GM18861 (cell line): ENCODE measurements around the gene STKLD1.

ENCODE experiments used
- ATAC-seq: cut with Tn5 transposase; IDR thresholded peaks from one replicate; pipeline ENCODE4 v1.9.1; 2021; ENCODE audit not compliant: unreplicated experiment

The STKLD1 gene

GRCh38 chr9:133405508-133406438, 29.6 kb downstream of the STKLD1 start:
- ATAC-seq = no peak

DNA sequence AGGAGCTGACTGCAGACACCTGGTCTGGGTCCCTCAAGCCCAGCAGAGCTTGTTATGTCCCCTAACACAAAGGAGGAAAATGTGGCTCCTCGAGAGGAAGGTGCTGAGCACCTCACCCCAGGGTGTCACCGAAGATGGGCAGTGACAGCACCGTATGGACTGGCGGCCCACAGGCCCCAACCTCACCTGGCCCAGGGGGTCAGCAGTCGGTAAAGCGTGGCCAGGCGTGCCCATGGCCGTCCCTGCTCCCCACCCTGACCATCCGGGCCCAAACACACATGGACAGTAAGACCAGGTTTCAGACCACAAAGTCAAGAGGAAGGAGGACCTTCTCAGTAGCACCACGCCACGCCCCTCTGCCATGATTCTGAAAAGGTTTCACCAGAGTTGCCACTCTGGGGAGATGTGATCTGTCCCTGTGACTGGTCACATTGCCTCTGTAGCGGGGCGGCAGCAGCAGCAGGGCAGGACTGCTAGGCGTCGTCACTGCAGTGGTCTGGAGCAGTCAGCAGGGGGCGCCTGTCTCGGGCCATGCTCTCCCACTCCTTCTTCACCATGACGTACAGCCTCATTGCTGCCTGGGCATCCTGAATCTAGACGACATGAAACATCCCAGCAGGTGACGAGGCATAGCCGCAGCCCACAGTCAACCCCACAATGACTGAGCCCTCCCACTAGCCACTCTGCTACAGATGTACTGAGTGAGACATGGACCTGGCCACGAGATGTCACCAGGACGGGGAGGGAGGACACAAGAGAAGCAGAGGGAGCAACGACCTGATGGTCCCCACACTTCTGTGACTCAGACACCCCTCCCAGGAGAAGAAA, 30.5 kb downstream of the STKLD1 start:
- no peak for ATAC-seq

- no peak for ATAC-seq
Measured at GRCh38 chr9:133408042-133408441, 31.9 kb downstream of the STKLD1 start.

DNA sequence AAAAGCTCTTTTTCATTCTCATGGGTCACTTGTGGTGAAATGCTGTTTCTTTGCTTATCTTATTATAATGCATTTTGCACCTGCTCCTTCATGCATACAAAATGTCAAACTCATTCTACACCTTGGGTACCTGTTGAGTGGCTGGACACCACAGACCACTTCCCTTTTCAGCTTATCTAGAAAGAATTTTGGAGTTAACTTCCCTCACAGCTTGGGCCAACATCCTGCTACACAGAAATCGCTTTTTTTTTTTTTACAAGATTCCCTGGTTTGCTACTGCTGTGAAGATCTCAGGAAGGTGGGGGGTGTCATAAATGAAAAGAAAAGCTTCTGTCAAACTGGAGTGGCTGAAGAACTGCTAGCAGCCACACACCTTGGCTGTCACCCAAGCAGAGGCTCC, 39.0 kb downstream of the STKLD1 start:
- no peak for ATAC-seq

GRCh38 chr9:133417541-133418461, 41.6 kb downstream of the STKLD1 start, which contains the start of gene REXO4:
Gene REXO4 (minus strand): TSS chr9:133418010. CDS start chr9:133417844, 166 bp downstream.
- ATAC-seq = peak; percentile 63

DNA sequence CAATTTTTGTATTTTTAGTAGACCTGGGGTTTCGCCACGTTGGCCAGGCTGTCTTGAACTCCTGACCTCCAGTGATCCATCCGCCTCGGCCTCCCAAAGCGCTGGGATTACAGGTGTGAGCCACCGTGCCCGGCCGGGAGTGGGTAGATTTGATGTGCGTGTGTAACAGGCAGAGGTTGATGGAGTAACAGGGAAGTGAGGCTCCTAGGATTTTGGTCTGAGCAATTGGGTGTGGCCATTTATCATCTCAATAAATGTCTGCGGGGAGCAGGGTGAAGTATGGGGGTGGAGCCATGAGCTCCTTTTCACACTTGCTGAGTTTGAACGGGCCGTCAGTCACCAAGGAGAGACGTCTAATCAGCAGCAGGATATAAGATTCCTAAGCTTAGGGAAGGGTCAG, 42.8 kb downstream of the STKLD1 start:
- no peak for ATAC-seq

DNA sequence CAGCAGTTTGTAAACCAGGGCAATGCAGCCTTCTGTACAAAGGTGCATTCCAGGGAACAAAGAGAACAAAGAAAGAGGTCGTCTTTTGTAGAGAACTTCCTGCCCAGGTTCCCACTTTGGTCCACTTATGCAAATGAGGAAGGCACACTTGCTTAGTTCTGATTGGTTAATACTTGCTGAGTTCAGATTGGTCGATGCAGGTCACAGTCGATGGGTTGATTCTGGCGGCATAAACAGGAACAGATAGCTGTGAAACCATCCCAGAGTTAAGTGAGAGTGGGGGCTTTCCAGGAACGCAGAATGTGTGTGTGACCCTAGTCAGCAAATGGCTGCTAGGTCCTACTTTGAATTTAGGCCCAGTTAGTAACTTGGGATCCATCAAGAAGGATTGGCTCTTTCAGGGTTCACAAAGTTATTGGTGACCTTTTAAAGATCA, 44.2 kb downstream of the STKLD1 start:
- ATAC-seq = no peak

- no peak for ATAC-seq
Measured at GRCh38 chr9:133421615-133422542, 45.7 kb downstream of the STKLD1 start, which contains the start of gene ADAMTS13. Gene ADAMTS13 (plus strand): TSS chr9:133422367. CDS start chr9:133422444, 77 bp downstream.

- ATAC-seq = no peak
Measured at GRCh38 chr9:133423216-133423615, 47.0 kb downstream of the STKLD1 start.

DNA sequence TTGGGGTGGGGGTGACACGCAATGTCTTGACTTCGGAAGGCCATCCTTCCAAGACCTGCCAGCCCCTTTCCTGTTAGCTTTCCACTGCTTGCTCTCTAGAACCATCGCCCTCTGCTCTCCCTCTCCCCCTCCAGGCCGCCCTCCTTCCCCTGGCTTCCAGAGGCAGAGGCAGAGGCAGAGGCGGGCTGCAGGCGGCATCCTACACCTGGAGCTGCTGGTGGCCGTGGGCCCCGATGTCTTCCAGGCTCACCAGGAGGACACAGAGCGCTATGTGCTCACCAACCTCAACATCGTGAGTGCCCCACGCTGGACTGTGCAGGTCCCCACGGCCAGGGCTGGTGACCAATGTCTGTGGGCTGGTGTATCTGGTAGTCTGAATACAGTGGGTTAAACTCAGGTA, 48.0 kb downstream of the STKLD1 start:
- ATAC-seq = no peak

- ATAC-seq = no peak
Measured at GRCh38 chr9:133425049-133425632, 49.0 kb downstream of the STKLD1 start.

- no peak for ATAC-seq
Measured at GRCh38 chr9:133426011-133426410, 49.8 kb downstream of the STKLD1 start.

DNA sequence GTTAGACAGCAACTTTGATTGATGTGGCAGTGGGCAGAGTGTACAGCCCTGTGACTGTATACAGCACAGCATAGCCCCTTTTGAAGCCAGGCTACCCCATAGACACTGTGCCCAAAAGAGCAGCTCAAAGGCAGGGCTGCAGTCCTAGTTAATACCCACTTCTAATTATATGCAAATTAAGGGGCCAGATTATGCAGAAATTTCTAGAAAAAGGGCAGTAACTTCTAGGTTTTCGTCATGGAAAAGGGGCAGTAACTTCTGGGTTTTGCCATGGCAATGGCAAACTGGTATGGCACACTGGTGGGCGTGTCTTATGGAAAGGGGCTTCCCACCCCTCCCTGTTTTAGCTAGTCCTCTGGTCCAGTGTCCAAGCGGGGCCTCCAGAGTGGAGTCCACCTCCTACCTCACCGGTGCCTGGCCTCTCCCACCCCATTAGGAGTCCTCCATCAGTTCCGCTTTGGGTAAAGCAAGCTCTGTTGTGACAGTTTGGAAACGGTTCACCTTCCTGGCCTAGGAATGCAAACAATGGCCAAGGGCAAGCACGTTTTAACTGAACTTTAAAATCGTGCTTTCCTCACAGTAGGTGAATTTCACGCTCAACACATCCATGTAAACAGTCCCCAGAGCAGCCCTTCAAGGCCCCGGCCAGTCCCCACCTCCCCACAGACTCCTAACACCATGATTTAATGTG, 51.6 kb downstream of the STKLD1 start:
- ATAC-seq = no peak

- ATAC-seq = no peak
Measured at GRCh38 chr9:133428617-133429101, 52.5 kb downstream of the STKLD1 start.

DNA sequence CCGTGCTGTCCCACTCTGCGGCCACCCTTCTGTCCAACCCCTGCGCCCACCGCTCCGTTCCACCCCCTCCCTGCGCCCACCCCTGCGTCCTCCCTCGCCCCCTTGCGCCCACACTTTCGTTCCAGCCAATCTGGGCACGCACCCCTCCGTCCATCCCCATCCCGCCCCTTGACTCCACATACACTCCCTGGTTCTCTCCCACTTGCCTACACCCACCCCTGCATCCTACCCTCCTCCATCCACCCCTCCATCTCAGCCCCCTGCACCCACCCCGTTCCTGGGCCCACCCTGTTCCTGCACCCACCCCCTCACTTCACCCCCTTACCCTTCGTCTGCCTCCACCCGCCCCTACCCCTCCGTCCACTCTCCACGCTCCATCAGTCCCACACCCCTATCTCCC, 53.0 kb downstream of the STKLD1 start:
- ATAC-seq = no peak

GRCh38 chr9:133429641-133430161, 53.5 kb downstream of the STKLD1 start:
- ATAC-seq = no peak

DNA sequence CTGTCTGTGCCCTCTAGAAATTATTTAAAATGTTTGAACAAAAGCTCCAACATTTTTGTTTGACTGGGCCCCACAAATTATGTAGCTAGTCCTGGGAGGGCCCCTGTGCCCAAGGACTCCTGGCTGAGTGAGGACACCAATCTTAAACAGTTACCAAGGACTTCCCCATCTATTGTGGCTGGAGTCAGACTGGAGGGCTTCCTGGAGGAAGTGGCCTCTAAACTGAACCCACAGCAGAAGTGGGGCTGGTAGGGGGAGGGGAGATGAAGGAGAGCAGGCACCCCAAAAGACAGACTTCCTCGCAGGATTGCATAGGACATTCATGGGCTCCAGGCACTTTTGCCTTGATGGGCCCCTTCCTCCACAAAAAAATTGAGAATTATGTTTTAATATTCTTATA, 54.1 kb downstream of the STKLD1 start:
- ATAC-seq = no peak

GRCh38 chr9:133433351-133433843, 57.2 kb downstream of the STKLD1 start:
- no peak for ATAC-seq
